HG02973 (cell line): ENCODE data around the gene SYTL3.

ENCODE experiments used
- ATAC-seq: cut with Tn5 transposase; IDR thresholded peaks from one replicate; pipeline ENCODE4 v1.9.1; 2021; ENCODE audit warnings: moderate library complexity; ENCODE audit not compliant: unreplicated experiment

Gene SYTL3

GRCh38 chr6:158756977-158757752 is 107.3 kb downstream of the SYTL3 start:
- no peak for ATAC-seq

DNA sequence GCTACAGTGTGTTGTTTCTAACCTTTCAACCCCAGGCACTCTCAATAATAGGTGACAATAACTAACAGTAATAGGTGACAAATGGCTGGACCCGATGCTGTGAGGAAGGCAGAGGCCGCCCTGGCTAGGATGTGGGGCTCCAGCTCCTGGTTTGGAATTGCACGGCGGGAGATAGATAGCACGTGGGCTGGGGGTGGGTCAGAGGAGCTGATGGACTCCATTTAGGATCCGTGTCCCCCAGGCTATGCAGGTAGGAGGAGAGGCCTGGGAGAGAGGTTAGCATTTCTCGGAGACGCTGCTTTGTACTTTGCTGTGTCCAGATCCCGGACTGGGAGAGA is 107.9 kb downstream of the SYTL3 start:
- no peak for ATAC-seq

- ATAC-seq, result no peak
Observed at GRCh38 chr6:158758451-158758860, 108.6 kb downstream of the SYTL3 start.

DNA sequence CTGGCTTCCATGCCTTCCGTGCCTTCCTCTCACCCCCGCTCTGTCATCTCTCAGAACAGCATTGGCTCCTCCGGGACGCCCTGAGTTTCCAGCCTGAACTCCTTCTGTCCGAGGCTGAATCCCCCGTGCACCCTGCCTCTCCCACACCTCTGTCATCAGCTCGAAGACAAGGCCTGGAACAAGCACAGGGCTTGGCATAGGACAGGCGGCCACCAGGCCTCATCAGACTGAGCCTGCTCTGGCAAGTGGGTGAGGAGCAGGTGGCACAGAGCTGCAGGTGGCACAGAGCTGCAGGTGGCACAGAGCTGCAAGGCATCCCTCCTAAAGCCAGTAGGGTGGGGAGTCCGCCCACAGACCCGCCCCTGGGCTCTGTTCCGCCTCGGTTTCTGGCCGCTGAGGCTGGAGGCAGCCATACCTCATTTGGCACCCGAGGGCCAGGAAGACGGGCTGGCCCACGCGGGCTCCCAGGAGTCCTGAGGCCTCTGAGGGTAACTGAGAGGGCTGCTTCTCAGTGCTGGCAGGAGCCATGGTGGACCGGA is 109.2 kb downstream of the SYTL3 start:
- no peak for ATAC-seq

DNA sequence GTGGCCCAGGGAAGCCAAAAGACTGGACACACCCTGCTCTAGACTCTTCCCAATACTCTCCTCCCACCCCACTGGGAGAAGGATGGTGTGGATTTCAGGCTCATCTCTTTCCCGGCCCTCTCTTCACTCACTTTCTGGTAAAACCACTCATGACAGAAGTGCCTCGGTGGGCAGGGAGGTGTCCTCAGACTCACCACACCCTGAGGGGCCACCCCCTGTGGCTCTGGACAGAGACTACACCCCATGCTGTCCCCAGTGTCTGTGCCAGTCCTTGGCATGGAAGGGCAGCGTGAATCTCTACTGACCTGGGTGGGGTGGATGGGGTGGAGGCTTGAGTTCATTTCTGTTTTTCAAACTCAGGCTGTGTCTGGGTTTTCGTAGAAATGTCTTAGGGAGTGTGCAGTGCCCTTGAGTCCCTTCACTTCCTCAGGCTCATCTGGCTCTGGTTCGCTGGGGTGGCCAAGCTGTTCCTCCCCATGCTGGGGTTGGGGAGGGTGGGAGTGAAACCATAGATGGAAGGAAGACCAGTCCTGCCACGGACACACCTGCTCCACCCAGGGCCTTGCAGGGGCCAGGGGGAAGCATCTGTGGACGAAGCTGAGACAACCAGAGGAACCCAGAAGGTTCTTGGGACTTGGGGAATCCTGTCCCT is 110.2 kb downstream of the SYTL3 start:
- ATAC-seq, result no peak

- ATAC-seq, result no peak
Observed at GRCh38 chr6:158760618-158761250, 110.9 kb downstream of the SYTL3 start.

GRCh38 chr6:158761746-158762145 is 111.9 kb downstream of the SYTL3 start:
- no peak for ATAC-seq

GRCh38 chr6:158762787-158763433 is 113.1 kb downstream of the SYTL3 start:
- no peak for ATAC-seq

DNA sequence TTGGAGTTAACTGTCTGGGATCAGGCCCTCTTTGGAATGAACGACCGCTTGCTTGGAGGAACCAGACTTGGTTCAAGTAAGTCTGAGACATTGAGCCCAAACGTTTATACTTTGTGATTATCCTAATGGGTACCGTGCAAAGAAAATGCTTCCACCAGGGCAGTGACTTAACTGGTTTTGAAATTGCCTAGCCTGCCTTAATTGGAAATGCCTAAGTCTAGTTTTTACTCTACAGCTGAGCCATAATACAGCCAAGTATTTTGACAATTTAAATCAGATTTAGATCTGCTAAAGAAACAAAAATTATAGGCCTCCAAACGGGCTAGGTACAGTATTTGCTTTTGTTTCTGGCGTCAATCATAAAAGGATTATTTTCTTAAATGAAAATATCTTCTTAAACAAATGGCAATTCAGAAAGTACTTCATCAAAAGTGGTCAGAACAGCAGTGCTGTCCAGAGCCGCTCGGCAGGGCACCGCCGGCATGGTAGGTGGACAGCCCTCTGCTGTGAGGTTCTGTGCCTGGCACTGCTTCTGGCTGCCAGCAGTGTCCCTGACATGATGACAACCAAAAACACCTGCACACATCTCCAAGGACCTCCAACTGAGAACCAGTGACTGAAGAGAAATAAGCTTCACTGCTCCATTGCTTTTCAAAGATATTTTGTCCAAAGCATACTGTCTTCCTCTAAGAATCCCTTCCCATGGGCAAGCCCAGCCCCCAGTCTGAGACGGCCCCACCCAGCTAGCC is 113.8 kb downstream of the SYTL3 start:
- ATAC-seq, result no peak

DNA sequence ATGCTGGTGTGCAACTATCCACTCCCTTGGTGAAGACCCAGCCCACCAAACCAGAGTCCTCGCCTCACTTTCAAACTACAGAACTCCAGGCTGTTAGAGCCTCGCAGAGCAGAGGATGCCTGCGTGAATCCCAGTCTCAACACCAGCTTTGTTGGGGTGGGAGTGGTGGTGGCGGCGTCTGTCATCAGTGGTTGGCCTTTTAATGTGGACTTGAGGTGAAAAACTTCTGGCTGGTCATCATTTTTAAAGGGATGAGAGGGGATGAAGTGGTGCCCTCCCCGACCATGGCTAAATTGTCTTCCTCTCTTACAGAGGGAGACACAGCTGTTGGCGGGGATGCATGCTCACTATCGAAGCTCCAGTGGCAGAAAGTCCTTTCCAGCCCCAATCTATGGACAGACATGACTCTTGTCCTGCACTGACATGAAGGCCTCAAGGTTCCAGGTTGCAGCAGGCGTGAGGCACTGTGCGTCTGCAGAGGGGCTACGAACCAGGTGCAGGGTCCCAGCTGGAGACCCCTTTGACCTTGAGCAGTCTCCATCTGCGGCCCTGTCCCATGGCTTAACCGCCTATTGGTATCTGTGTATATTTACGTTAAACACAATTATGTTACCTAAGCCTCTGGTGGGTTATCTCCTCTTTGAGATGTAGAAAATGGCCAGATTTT is 114.5 kb downstream of the SYTL3 start:
- no peak for ATAC-seq

- ATAC-seq, result no peak
Observed at GRCh38 chr6:158764926-158765325, 115.1 kb downstream of the SYTL3 start.

GRCh38 chr6:158765499-158766068 is 115.7 kb downstream of the SYTL3 start:
- no peak for ATAC-seq

GRCh38 chr6:158766621-158767455 is 117.0 kb downstream of the SYTL3 start:
- ATAC-seq, result no peak

GRCh38 chr6:158767709-158768108 is 117.9 kb downstream of the SYTL3 start:
- ATAC-seq, result no peak

DNA sequence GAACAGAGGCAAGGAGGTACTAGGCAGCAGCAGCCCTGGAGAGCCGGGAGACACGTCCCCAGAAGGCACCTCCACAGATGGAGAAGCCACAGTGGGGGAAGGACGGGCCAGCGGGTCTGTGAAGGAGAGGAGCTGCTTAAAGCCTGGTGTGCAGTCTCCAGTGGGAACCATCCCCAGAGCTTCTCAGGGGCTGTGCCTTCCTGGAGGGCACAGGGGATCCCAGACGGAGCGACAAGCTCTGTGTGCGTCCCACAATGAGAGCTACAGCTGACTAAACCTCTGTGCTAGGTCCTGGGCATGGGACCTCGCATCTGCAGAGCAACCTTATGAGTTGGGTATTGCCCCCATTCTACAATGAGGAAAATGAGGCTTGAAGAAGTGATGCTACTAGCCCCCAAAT is 118.6 kb downstream of the SYTL3 start:
- no peak for ATAC-seq

GRCh38 chr6:158769234-158769770 is 119.4 kb downstream of the SYTL3 start:
- ATAC-seq, result no peak

DNA sequence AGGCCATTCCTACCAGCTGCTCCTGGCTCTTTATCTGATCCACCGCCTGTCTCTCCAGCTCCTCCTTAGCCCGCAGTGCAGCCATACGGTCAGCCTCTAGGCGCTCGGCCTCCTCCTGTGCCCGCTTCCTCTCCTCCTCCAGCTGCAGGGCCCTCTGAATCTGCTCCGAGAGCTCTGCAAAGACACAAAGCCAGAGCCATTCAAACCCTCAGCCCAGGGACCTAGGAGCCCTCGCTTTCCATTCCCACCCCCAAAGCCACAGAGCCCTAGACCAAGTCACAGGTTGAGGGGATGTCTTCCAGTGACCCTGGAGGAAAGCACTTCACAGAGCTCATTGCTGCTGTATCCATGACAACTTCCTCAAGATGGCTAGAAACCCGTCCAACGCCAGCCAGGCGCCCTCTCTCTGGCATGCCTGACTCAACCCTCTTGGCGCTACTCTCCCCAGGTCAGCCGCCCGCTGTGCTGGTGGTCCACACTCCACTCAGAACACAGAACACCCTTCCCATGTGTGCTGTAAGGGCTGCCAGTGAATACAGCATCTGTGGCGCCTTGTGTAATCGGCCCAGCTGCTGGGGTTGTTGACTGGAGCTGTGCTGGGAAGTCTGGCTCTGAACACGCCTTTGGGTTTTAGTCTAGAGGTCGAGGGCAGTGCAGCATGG is 120.0 kb downstream of the SYTL3 start:
- ATAC-seq, result no peak
